Duodenal mucosa (tissue), 2 donors: Measurements from ENCODE around the gene IL17RE.
A peak's percentile ranks its signal among the peaks of the same experiment; 100 is the strongest.
"Not testable (repeated sequence)": the region's sequence is repeated elsewhere in the genome, so short reads cannot be mapped to it uniquely, and the experiment has no call there.

Experiments
- H3K27ac ChIP-seq: one replicate; pipeline ENCODE4 v1.7.0; 2013; ENCODE audit warnings: low read depth, low read length
- H3K27me3 ChIP-seq, 2 donors: one replicate each; pipeline ENCODE4 v1.7.0; 2013; ENCODE audit warnings: low read length in 2 of 2, control low read depth in 1 of 2; ENCODE audit not compliant: insufficient read depth in 2 of 2, control insufficient read depth in 1 of 2
- H3K36me3 ChIP-seq, 2 donors: one replicate each; pipeline ENCODE4 v1.7.0; 2013; ENCODE audit warnings: low read length in 2 of 2, control low read depth in 1 of 2; ENCODE audit not compliant: insufficient read depth in 2 of 2, control insufficient read depth in 1 of 2
- H3K4me1 ChIP-seq, 2 donors: one replicate each; pipeline ENCODE4 v1.7.0; 2013; ENCODE audit warnings: low read length in 2 of 2, control low read depth in 1 of 2; ENCODE audit not compliant: insufficient read depth in 2 of 2, control insufficient read depth in 1 of 2
- H3K4me3 ChIP-seq, 2 donors: one replicate each; pipeline ENCODE4 v1.7.0; 2013; ENCODE audit warnings: low read length in 2 of 2, low read depth in 1 of 2
- H3K9ac ChIP-seq, 2 donors: one replicate each; pipeline ENCODE4 v1.7.0; 2013; ENCODE audit warnings: low read length in 2 of 2, low read depth in 1 of 2
- H3K9me3 ChIP-seq, 2 donors: one replicate each; pipeline ENCODE4 v1.7.0; 2013; ENCODE audit warnings: low read length in 2 of 2, control low read depth in 1 of 2; ENCODE audit not compliant: control insufficient read depth in 1 of 2

IL17RE gene

GRCh38 chr3:9864200-9864927, 38.3 kb upstream of the IL17RE start:
- no peaks in the 10 kb centered on the region for H3K9me3 ChIP-seq
- H3K9ac ChIP-seq, result no peak overlapping the region

GRCh38 chr3:9865125-9865637, 37.5 kb upstream of the IL17RE start:
- not testable (repeated sequence) for H3K27me3 ChIP-seq, H3K9ac ChIP-seq, H3K4me3 ChIP-seq, H3K4me1 ChIP-seq, H3K36me3 ChIP-seq, H3K27ac ChIP-seq, H3K9me3 ChIP-seq

More at GRCh38 chr3:9864200-9864927, 38.3 kb upstream of the IL17RE start:
- Histone ChIP-seq H3K27me3 (no peaks in the 10 kb centered on the region), H3K4me3 (no peak overlapping the region), H3K27ac (peak overlapping the region; percentile 20), H3K4me1 (peaks cover 0 to 5% of the 10 kb centered on the region in 2 donors), H3K36me3 (no peaks in the 10 kb centered on the region)

GRCh38 chr3:9866639-9867038, 36.0 kb upstream of the IL17RE start:
- Histone ChIP-seq H3K4me3 (no peak overlapping the region), H3K9me3 (no peaks in the 10 kb centered on the region), H3K27me3 (no peaks in the 10 kb centered on the region), H3K4me1 (peaks cover 0 to 5% of the 10 kb centered on the region in 2 donors), H3K9ac (no peak overlapping the region), H3K27ac (no peak overlapping the region), H3K36me3 (no peaks in the 10 kb centered on the region)

- Histone ChIP-seq H3K4me3 (no peak overlapping the region), H3K9me3 (no peaks in the 10 kb centered on the region), H3K27me3 (no peaks in the 10 kb centered on the region), H3K36me3 (no peaks in the 10 kb centered on the region), H3K9ac (no peak overlapping the region), H3K27ac (no peak overlapping the region), H3K4me1 (peaks cover 0 to 5% of the 10 kb centered on the region in 2 donors)
Measured at GRCh38 chr3:9867106-9867505, 35.5 kb upstream of the IL17RE start.

GRCh38 chr3:9869955-9870354, 32.7 kb upstream of the IL17RE start:
- Histone ChIP-seq H3K27me3 (no peaks in the 10 kb centered on the region), H3K4me1 (no peaks in the 10 kb centered on the region), H3K36me3 (no peaks in the 10 kb centered on the region), H3K27ac (no peak overlapping the region), H3K9ac (no peak overlapping the region), H3K9me3 (no peaks in the 10 kb centered on the region), H3K4me3 (no peak overlapping the region)

- Histone ChIP-seq H3K36me3 (no peaks in the 10 kb centered on the region), H3K27me3 (no peaks in the 10 kb centered on the region), H3K4me1 (no peaks in the 10 kb centered on the region), H3K9me3 (no peaks in the 10 kb centered on the region), H3K4me3 (no peak overlapping the region), H3K27ac (no peak overlapping the region), H3K9ac (no peak overlapping the region)
Measured at GRCh38 chr3:9870978-9871377, 31.7 kb upstream of the IL17RE start.

- H3K27ac ChIP-seq, H3K36me3 ChIP-seq, H3K9me3 ChIP-seq, H3K4me3 ChIP-seq, H3K27me3 ChIP-seq, H3K4me1 ChIP-seq, H3K9ac ChIP-seq: not testable (repeated sequence)
Measured at GRCh38 chr3:9872067-9872466, 30.6 kb upstream of the IL17RE start.

- Histone ChIP-seq H3K27ac (no peak overlapping the region), H3K27me3 (no peaks in the 10 kb centered on the region), H3K4me3 (no peak overlapping the region), H3K36me3 (no peaks in the 10 kb centered on the region), H3K4me1 (peaks cover 5 to 10% of the 10 kb centered on the region in 2 donors), H3K9ac (no peak overlapping the region), H3K9me3 (no peaks in the 10 kb centered on the region)
Measured at GRCh38 chr3:9875448-9875847, 27.2 kb upstream of the IL17RE start.

- not testable (repeated sequence) for H3K4me3 ChIP-seq, H3K27me3 ChIP-seq
Measured at GRCh38 chr3:9876255-9876654, 26.4 kb upstream of the IL17RE start.

GRCh38 chr3:9876991-9877390, 25.7 kb upstream of the IL17RE start:
- Histone ChIP-seq H3K27me3 (no peaks in the 10 kb centered on the region), H3K4me3 (no peak overlapping the region), H3K27ac (no peak overlapping the region), H3K4me1 (peaks cover 5 to 10% of the 10 kb centered on the region in 2 donors), H3K36me3 (no peaks in the 10 kb centered on the region), H3K9ac (no peak overlapping the region), H3K9me3 (no peaks in the 10 kb centered on the region)

More at GRCh38 chr3:9876255-9876654, 26.4 kb upstream of the IL17RE start:
- H3K27ac ChIP-seq, H3K36me3 ChIP-seq, H3K9ac ChIP-seq, H3K9me3 ChIP-seq: not testable (repeated sequence)
- H3K4me1 ChIP-seq, result peaks cover 5 to 10% of the 10 kb centered on the region in 2 donors
